Keratinocyte (primary cell): ENCODE measurements around the gene PYCR2. TPM values are rescaled to one million over a fixed set of nuclear protein-coding genes. Genes with fewer than 3 reads are reported as not detected.

Experiments used
- DNase-seq: peaks from one replicate; pipeline ENCODE4 v3.0.0-alpha.2; 2011; ENCODE audit warnings: low read depth, missing footprints, low spot score
- FAIRE-seq: peaks from 2 replicates; lab custom pipeline; 2011; peaks lifted over from hg19 to GRCh38; lab: Jason Lieb, UNC
- H2AFZ ChIP-seq: 2 replicates; pipeline ENCODE4 v1.6.0; 2012; ENCODE audit warnings: low read length, control low read depth, inconsistent platforms; ENCODE audit not compliant: control insufficient read depth
- H3K27ac ChIP-seq: 2 replicates; pipeline ENCODE4 v1.5.1; 2011; ENCODE audit warnings: low read length; ENCODE audit not compliant: control insufficient read depth, insufficient read depth
- H3K27me3 ChIP-seq: 3 replicates; pipeline ENCODE4 v1.6.0; 2011; ENCODE audit warnings: low read length; ENCODE audit not compliant: control insufficient read depth, insufficient read depth; ENCODE audit errors: extremely low read depth
- H3K36me3 ChIP-seq, 2 experiments: 2 replicates in 1 of 2; 3 replicates in 1 of 2; pipeline ENCODE4 v1.5.1; 2011; ENCODE audit warnings: low read length in 2 of 2, mild to moderate bottlenecking in 1 of 2; ENCODE audit not compliant: control insufficient read depth in 2 of 2, insufficient read depth in 2 of 2; ENCODE audit errors: extremely low read depth in 1 of 2
- H3K4me1 ChIP-seq: 3 replicates; pipeline ENCODE4 v1.5.1; 2011; ENCODE audit warnings: low read length; ENCODE audit not compliant: control insufficient read depth, insufficient read depth; ENCODE audit errors: extremely low read depth
- H3K4me2 ChIP-seq: 3 replicates; pipeline ENCODE4 v1.6.0; 2011; ENCODE audit warnings: low read depth, low read length; ENCODE audit not compliant: control insufficient read depth, insufficient read depth; ENCODE audit errors: extremely low read depth
- H3K4me3 ChIP-seq, 3 experiments: fragments of 200-600 bp in 1 of 3; sonication (generic) in 1 of 3; 2 replicates in 2 of 3; 3 replicates in 1 of 3; pipeline ENCODE4 v1.5.1; 2011 to 2016; ENCODE audit warnings: low read length in 3 of 3, mild to moderate bottlenecking in 3 of 3, control low read depth in 2 of 3, inconsistent platforms in 1 of 3, low read depth in 1 of 3, mixed read lengths in 1 of 3, mixed run types in 1 of 3, moderate library complexity in 1 of 3; ENCODE audit not compliant: control insufficient read depth in 2 of 3, insufficient read depth in 2 of 3; ENCODE audit errors: extremely low read depth in 1 of 3
- H3K79me2 ChIP-seq: 2 replicates; pipeline ENCODE4 v1.6.0; 2012; ENCODE audit warnings: low read length; ENCODE audit not compliant: control insufficient read depth, insufficient read depth
- H3K9ac ChIP-seq: 3 replicates; pipeline ENCODE4 v1.6.0; 2011; ENCODE audit warnings: low read length; ENCODE audit not compliant: control insufficient read depth, insufficient read depth; ENCODE audit errors: extremely low read depth
- H3K9me1 ChIP-seq: 3 replicates; pipeline ENCODE4 v1.6.0; 2011; ENCODE audit warnings: low read length; ENCODE audit not compliant: control insufficient read depth, insufficient read depth; ENCODE audit errors: extremely low read depth
- H3K9me3 ChIP-seq: 2 replicates; pipeline ENCODE4 v1.5.1; 2012; ENCODE audit warnings: low read depth, low read length; ENCODE audit not compliant: control insufficient read depth
- H4K20me1 ChIP-seq: 3 replicates; pipeline ENCODE4 v1.6.0; 2011; ENCODE audit warnings: low read length; ENCODE audit not compliant: control insufficient read depth, insufficient read depth; ENCODE audit errors: extremely low read depth
- CTCF ChIP-seq, 3 experiments: IDR thresholded peaks in 1 of 3; conservative IDR thresholded peaks in 1 of 3; optimal IDR thresholded peaks in 1 of 3; 2 replicates in 2 of 3; 3 replicates in 1 of 3; pipeline versions ENCODE3 to v1.5.1; 2011; ENCODE audit warnings: low read length in 3 of 3, mild to moderate bottlenecking in 3 of 3, moderate library complexity in 2 of 3, control low read depth in 1 of 3, inconsistent platforms in 1 of 3; ENCODE audit not compliant: insufficient read depth in 2 of 3; ENCODE audit errors: extremely low read depth in 1 of 3
- EZH2 ChIP-seq: IDR thresholded peaks from one replicate; pipeline ENCODE4 v1.6.1; 2012; ENCODE audit warnings: inconsistent platforms, mild to moderate bottlenecking, low read length, moderate library complexity
- dilution Hi-C: fragments of 300-500 bp; cut with MboI; formaldehyde crosslinking; loops from one replicate; pipeline ENCODE4 v1.7.0; 2020; ENCODE audit warnings: low sequenced_read_pairs; ENCODE audit not compliant: extremely low pct_ligation_motif_present
- polyA plus RNA-seq, 5 experiments: library from polyadenylated mRNA; depleted of rRNA in 3 of 5; stranded (reverse) in 3 of 5; stranded (forward) in 1 of 5; unstranded in 1 of 5; fragments of >200 nt; gene quantifications; 1 replicate in 1 of 5; 2 replicates in 3 of 5; 3 replicates in 1 of 5; pipeline versions ENCODE4 v1.2.1 to v1.2.3, GENCODE V29; 2011 to 2012; ENCODE audit warnings: missing spikeins in 2 of 5, low read depth in 1 of 5, low replicate concordance in 1 of 5

Gene PYCR2
- polyA plus RNA-seq, 1 donor (not counting 4 experiments of a cell fraction or from before 2014, with no cell fraction given): 45.5 TPM

- no peaks in the 10 kb centered on the region for H3K9me3 ChIP-seq
- H3K27me3 ChIP-seq: peaks cover 14% of the 10 kb centered on the region
- H3K79me2 ChIP-seq: no peaks in the 10 kb centered on the region
- H3K4me3 ChIP-seq: no peak overlapping the region
- DNase-seq (no peak), FAIRE-seq (no peak)
- dilution Hi-C loops: no loop called here
- TF ChIP-seq CTCF (optimal IDR thresholded peaks at IDR 0.05 in 1 of 3, IDR thresholded peaks at IDR 0.05 in 1 of 3, conservative IDR thresholded peaks at IDR 0.05 in 1 of 3; ENCODE audit: extremely low read depth in 1 of 3, insufficient read depth in 2 of 3, low read length in 3 of 3): no peak
- TF ChIP-seq EZH2: no peak
- no peaks in the 10 kb centered on the region for H4K20me1 ChIP-seq
- no peaks in the 10 kb centered on the region for H3K9me1 ChIP-seq
- H3K4me2 ChIP-seq: no peak overlapping the region
- no peaks in the 10 kb centered on the region for H3K36me3 ChIP-seq
- H3K27ac ChIP-seq: no peak overlapping the region
- H2AFZ ChIP-seq: no peak overlapping the region
- no peak overlapping the region for H3K9ac ChIP-seq
- H3K4me1 ChIP-seq: peaks cover 6% of the 10 kb centered on the region
Measured at GRCh38 chr1:225943582-225943981, 19.5 kb upstream of the PYCR2 start.

GRCh38 chr1:225942574-225942973, 18.5 kb upstream of the PYCR2 start:
- H3K36me3 ChIP-seq: no peaks in the 10 kb centered on the region
- dilution Hi-C loops: no loop called here
- no peak overlapping the region for H3K9ac ChIP-seq
- H3K79me2 ChIP-seq: no peaks in the 10 kb centered on the region
- no peak for FAIRE-seq
- H2AFZ ChIP-seq: no peak overlapping the region
- H3K4me2 ChIP-seq: no peak overlapping the region
- H3K27ac ChIP-seq: no peak overlapping the region
- no peaks in the 10 kb centered on the region for H3K9me3 ChIP-seq
- no peaks in the 10 kb centered on the region for H3K9me1 ChIP-seq
- H3K4me1 ChIP-seq: peaks cover 6% of the 10 kb centered on the region
- no peak overlapping the region for H3K4me3 ChIP-seq
- TF ChIP-seq CTCF (optimal IDR thresholded peaks at IDR 0.05 in 1 of 3, IDR thresholded peaks at IDR 0.05 in 1 of 3, conservative IDR thresholded peaks at IDR 0.05 in 1 of 3; ENCODE audit: extremely low read depth in 1 of 3, insufficient read depth in 2 of 3, low read length in 3 of 3) (no peak), EZH2 (no peak)
- DNase-seq: no peak
- no peaks in the 10 kb centered on the region for H4K20me1 ChIP-seq
- H3K27me3 ChIP-seq: peaks cover 10% of the 10 kb centered on the region
